GM12801 (cell line): ENCODE results near the gene PRRX1.

Experiments
- TF ChIP-seq, protein P1 (sequence below): IDR thresholded peaks from one replicate; pipeline ENCODE4 v1.5.1; 2011; ENCODE audit warnings: control low read depth; ENCODE audit not compliant: insufficient read length; ENCODE audit errors: extremely low read depth

The PRRX1 gene

DNA sequence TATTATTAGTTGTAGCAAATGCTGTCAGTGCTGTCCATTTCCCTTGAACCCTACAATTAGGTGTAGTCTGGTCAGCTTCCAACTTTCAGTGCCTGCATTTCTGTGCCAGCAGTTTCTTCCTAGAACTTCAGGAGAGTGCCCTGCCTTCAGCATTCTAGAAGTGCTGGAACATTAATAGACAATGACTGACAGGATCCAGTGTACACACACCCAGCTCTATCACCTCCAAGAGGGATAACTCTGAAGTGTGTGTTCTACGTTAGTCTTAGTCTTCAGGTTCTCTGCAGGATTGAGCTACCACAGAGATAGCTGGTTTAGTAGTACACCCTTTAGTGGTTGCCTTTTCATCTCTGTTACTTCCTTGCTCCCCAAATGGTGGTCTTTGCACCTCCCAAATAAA, 61.4 kb downstream of the PRRX1 start:
- TF ChIP-seq, protein P1, sequence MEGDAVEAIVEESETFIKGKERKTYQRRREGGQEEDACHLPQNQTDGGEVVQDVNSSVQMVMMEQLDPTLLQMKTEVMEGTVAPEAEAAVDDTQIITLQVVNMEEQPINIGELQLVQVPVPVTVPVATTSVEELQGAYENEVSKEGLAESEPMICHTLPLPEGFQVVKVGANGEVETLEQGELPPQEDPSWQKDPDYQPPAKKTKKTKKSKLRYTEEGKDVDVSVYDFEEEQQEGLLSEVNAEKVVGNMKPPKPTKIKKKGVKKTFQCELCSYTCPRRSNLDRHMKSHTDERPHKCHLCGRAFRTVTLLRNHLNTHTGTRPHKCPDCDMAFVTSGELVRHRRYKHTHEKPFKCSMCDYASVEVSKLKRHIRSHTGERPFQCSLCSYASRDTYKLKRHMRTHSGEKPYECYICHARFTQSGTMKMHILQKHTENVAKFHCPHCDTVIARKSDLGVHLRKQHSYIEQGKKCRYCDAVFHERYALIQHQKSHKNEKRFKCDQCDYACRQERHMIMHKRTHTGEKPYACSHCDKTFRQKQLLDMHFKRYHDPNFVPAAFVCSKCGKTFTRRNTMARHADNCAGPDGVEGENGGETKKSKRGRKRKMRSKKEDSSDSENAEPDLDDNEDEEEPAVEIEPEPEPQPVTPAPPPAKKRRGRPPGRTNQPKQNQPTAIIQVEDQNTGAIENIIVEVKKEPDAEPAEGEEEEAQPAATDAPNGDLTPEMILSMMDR: no peak

DNA sequence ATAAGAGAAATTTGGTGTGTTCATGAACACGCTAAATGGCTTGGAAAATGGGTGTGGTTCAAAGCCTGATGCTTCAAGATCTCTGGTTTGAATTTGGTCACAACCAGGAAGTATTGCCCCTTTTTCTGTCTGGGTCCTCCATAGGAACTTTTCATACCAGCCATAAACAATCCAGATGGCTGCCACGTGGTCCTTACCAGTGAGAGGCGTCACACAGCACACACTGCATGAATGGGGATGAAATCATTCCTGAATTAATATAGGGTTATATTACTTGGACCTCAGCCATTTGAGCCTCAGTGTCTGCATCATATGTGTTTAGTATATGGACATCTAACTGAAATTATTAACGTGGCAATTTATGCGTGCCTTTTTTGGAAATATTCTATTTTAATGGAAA, 64.0 kb downstream of the PRRX1 start:
- TF ChIP-seq, protein P1: no peak

GRCh38 chr1:170729225-170730002, 65.5 kb downstream of the PRRX1 start:
- TF ChIP-seq, protein P1: no peak

- TF ChIP-seq, protein P1: no peak
Observed at GRCh38 chr1:170730014-170730413, 66.1 kb downstream of the PRRX1 start.

DNA sequence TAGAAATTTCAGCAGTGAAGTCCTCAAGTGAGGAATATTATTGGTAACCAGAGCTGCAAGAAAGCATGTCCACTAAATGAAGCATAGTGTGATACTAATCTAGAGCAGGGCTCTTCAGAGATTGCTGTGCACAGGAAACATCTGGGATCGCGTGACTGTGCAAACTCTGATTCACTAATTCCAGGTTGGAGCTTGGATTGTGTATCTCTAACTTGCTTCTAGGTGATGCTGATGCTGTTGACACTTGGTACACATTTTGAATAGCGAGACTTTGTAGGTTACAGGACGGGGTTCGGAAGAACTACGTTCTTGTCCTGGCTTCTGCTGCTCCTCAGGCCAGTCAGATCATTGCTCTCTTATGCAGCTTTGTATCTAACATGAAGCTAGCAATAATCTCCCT, 66.5 kb downstream of the PRRX1 start:
- TF ChIP-seq, protein P1: no peak

DNA sequence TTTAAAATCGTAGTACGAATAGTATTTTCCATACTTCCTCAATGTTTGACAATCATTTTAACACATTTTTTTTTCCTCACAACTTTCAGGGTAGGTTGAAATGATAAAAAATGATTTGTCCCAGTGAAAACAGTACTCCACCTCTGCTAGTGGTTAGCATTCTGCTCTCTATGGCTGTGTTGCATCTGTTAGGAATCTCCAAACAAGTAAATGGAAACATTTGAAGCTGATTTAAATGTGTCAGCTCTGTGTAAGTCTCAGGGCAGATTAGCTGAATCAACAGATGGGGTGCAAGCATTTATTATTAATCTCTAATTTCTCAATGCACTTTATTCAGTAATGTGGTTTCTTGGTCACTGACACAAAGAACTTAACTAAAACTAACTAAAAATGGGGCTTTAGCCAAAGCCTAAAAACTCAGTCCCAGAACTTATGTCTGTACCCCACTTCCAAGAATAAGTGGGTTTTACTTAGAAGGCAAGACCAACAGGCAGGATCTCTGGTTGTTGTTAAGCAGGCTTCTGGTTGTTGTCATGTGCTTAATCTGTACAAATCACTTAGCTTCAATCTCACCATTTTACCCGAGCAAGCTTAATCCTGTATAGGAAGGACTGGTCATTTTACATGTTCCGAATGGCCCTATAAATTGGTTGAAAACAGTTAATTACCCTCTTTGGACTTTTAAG, 67.8 kb downstream of the PRRX1 start:
- TF ChIP-seq, protein P1: no peak

GRCh38 chr1:170732252-170732588, 68.3 kb downstream of the PRRX1 start:
- TF ChIP-seq, protein P1: no peak
